NK-92 (cell line): ENCODE results near the gene NT5C1B.

Experiments
- DNase-seq: peaks from one replicate; lab custom pipeline; 2025; ENCODE audit not compliant: unreplicated experiment; lab: John Stamatoyannopoulos, UW

Gene NT5C1B

GRCh38 chr2:18552351-18553077 is 36.9 kb downstream of the NT5C1B start:
- no peak for DNase-seq

- DNase-seq = no peak
Observed at GRCh38 chr2:18551623-18552022, 37.7 kb downstream of the NT5C1B start.

GRCh38 chr2:18551169-18551568 is 38.2 kb downstream of the NT5C1B start:
- DNase-seq = no peak

GRCh38 chr2:18550433-18550832 is 38.9 kb downstream of the NT5C1B start:
- no peak for DNase-seq

GRCh38 chr2:18549083-18549482 is 40.3 kb downstream of the NT5C1B start:
- DNase-seq = no peak

- no peak for DNase-seq
Observed at GRCh38 chr2:18548621-18549020, 40.7 kb downstream of the NT5C1B start.

- DNase-seq = no peak
Observed at GRCh38 chr2:18546567-18546966, 42.8 kb downstream of the NT5C1B start.

GRCh38 chr2:18545384-18545783 is 44.0 kb downstream of the NT5C1B start:
- DNase-seq = no peak

GRCh38 chr2:18544171-18544570 is 45.2 kb downstream of the NT5C1B start:
- no peak for DNase-seq

GRCh38 chr2:18540872-18541271 is 48.5 kb downstream of the NT5C1B start:
- no peak for DNase-seq

- DNase-seq = no peak
Observed at GRCh38 chr2:18536697-18537096, 52.7 kb downstream of the NT5C1B start.

GRCh38 chr2:18536100-18536499 is 53.3 kb downstream of the NT5C1B start:
- DNase-seq = no peak

GRCh38 chr2:18531194-18531593 is 58.2 kb downstream of the NT5C1B start:
- DNase-seq = no peak

- DNase-seq = no peak
Observed at GRCh38 chr2:18527822-18528221, 61.5 kb downstream of the NT5C1B start.

GRCh38 chr2:18527326-18527725 is 62.0 kb downstream of the NT5C1B start:
- DNase-seq = no peak

GRCh38 chr2:18526429-18526828 is 62.9 kb downstream of the NT5C1B start:
- DNase-seq = no peak

GRCh38 chr2:18525852-18526251 is 63.5 kb downstream of the NT5C1B start:
- no peak for DNase-seq

GRCh38 chr2:18525236-18525635 is 64.1 kb downstream of the NT5C1B start:
- no peak for DNase-seq

GRCh38 chr2:18522484-18523146 is 66.8 kb downstream of the NT5C1B start:
- no peak for DNase-seq

GRCh38 chr2:18520451-18521425 is 68.6 kb downstream of the NT5C1B start:
- no peak for DNase-seq

- DNase-seq = no peak
Observed at GRCh38 chr2:18519914-18520450, 69.4 kb downstream of the NT5C1B start.
